ENCODE results near the gene SUGT1. TPM values are rescaled to one million over a fixed set of nuclear protein-coding genes. Genes with fewer than 3 reads are reported as not detected.

Gene SUGT1
- total and polyA plus RNA-seq, 10 donors, result 24.7 to 36.9 (median 28.8) TPM

- intact Hi-C loops (cut with DNase I; ENCODE audit: low total_unique reads), result no loop called here
- Histone ChIP-seq H3K27me3 (replicated peaks in 1 of 7) (no peaks in the 10 kb centered on the region), H3K36me3 (peaks cover 0 to 31% (median 3%) of the 10 kb centered on the region in 6 donors), H3K4me3 (peak overlapping the region; percentile 48 to 92 (median 70)), H3K27ac (peak overlapping the region; percentile 89 to 98 (median 96)), H3K4me1 (peaks cover 22 to 59% (median 45%) of the 10 kb centered on the region in 6 donors), H3K9me3 (no peaks in the 10 kb centered on the region)
- no peak for TF ChIP-seq POLR2A (IDR thresholded peaks at IDR 0.05)
- no peak for DNase-seq
- WGBS, 5 donors, result 0% methylated on average over 7 of the region's 7 CpGs
Measured at GRCh38 chr13:52651897-52652195, 790 bp upstream of the SUGT1 start.

GRCh38 chr13:52652980-52653303, 306 bp downstream of the SUGT1 start:
- no peak for DNase-seq
- Histone ChIP-seq H3K4me1 (peaks cover 22 to 69% (median 45%) of the 10 kb centered on the region in 6 donors), H3K36me3 (peaks cover 0 to 40% (median 8%) of the 10 kb centered on the region in 6 donors), H3K9me3 (no peaks in the 10 kb centered on the region), H3K27me3 (replicated peaks in 1 of 7) (no peaks in the 10 kb centered on the region), H3K27ac (peak overlapping the region; percentile 89 to 98 (median 96)), H3K4me3 (peak overlapping the region; percentile 48 to 92 (median 70))
- no peak for TF ChIP-seq POLR2AphosphoS5 (IDR thresholded peaks at IDR 0.05)
- TF ChIP-seq CTCF (IDR thresholded peaks at IDR 0.05 in 8 of 11, conservative IDR thresholded peaks at IDR 0.05 in 3 of 11), result peak in 5 of 11 experiments; percentile 0 to 31 (median 22)
- intact Hi-C loops (cut with DNase I; ENCODE audit: low total_unique reads), result no loop called here
- 0 to 1% (median 0%) methylated on average over 18 of the region's 18 CpGs for WGBS, 5 donors

GRCh38 chr13:52659340-52659739, 6.7 kb downstream of the SUGT1 start:
- intact Hi-C loops (cut with DNase I; ENCODE audit: low total_unique reads), result no loop called here
- H3K27me3 ChIP-seq (replicated peaks in 1 of 7), result no peaks in the 10 kb centered on the region
- TF ChIP-seq POLR2A (IDR thresholded peaks at IDR 0.05), result no peak
- no peak for TF ChIP-seq POLR2AphosphoS5 (IDR thresholded peaks at IDR 0.05)
- TF ChIP-seq CTCF (IDR thresholded peaks at IDR 0.05 in 8 of 11, conservative IDR thresholded peaks at IDR 0.05 in 3 of 11), result no peak
- peaks cover 0 to 84% (median 46%) of the 10 kb centered on the region in 6 donors for H3K36me3 ChIP-seq
- DNase-seq, result no peak
- WGBS, 5 donors, result 76 to 82% (median 80%) methylated on average over 2 of the region's 2 CpGs
- no peak overlapping the region for H3K27ac ChIP-seq
- no peaks in the 10 kb centered on the region for H3K9me3 ChIP-seq
- peaks cover 5 to 40% (median 18%) of the 10 kb centered on the region in 6 donors for H3K4me1 ChIP-seq
- no peak overlapping the region for H3K4me3 ChIP-seq

- H3K27me3 ChIP-seq (replicated peaks in 1 of 7), result no peaks in the 10 kb centered on the region
- H3K27ac ChIP-seq, result no peak overlapping the region
- peaks cover 0 to under 1% (median 0%) of the 10 kb centered on the region in 6 donors for H3K4me1 ChIP-seq
- intact Hi-C loops (cut with DNase I; ENCODE audit: low total_unique reads), result no loop called here
- H3K9me3 ChIP-seq, result no peaks in the 10 kb centered on the region
- WGBS, 5 donors, result 96 to 98% (median 97%) methylated on average over 4 of the region's 4 CpGs
- H3K4me3 ChIP-seq, result no peak overlapping the region
- TF ChIP-seq POLR2AphosphoS5 (IDR thresholded peaks at IDR 0.05) (no peak), POLR2A (IDR thresholded peaks at IDR 0.05) (no peak), CTCF (IDR thresholded peaks at IDR 0.05 in 8 of 11, conservative IDR thresholded peaks at IDR 0.05 in 3 of 11) (no peak)
- DNase-seq, result no peak
- peaks cover 0 to 100% (median 73%) of the 10 kb centered on the region in 6 donors for H3K36me3 ChIP-seq
Measured at GRCh38 chr13:52664272-52664671, 11.6 kb downstream of the SUGT1 start.

GRCh38 chr13:52665325-52665724, 12.7 kb downstream of the SUGT1 start:
- H3K27ac ChIP-seq, result no peak overlapping the region
- no peak overlapping the region for H3K4me3 ChIP-seq
- peaks cover 0 to 100% (median 71%) of the 10 kb centered on the region in 6 donors for H3K36me3 ChIP-seq
- intact Hi-C loops (cut with DNase I; ENCODE audit: low total_unique reads), result no loop called here
- H3K27me3 ChIP-seq (replicated peaks in 1 of 7), result no peaks in the 10 kb centered on the region
- DNase-seq, result no peak
- H3K9me3 ChIP-seq, result no peaks in the 10 kb centered on the region
- H3K4me1 ChIP-seq, result no peaks in the 10 kb centered on the region
- TF ChIP-seq CTCF (IDR thresholded peaks at IDR 0.05 in 8 of 11, conservative IDR thresholded peaks at IDR 0.05 in 3 of 11), result peak in 7 of 11 experiments; percentile 12 to 50 (median 32)
- no peak for TF ChIP-seq POLR2AphosphoS5 (IDR thresholded peaks at IDR 0.05)

Data from spleen (tissue), 11 donors.